OCI-LY3 (cell line): Measurements from ENCODE around the gene MGAT4A.

Experiments used
- H2AFZ ChIP-seq: fragments of 200-600, 300-600 bp; shearing (Covaris generic); 2 replicates; pipeline ENCODE4 v1.6.0; 2014; ENCODE audit warnings: antibody characterized with exemption, low read depth, low read length
- H3K27ac ChIP-seq: fragments of 200-600, 300-600 bp; sonication (generic); 2 replicates; pipeline ENCODE4 v1.5.1; 2014; ENCODE audit warnings: mild to moderate bottlenecking, low read length, moderate library complexity, mixed read lengths
- H3K27me3 ChIP-seq: fragments of 200-600, 300-600 bp; sonication (generic); 2 replicates; pipeline ENCODE4 v1.6.1; 2014; ENCODE audit warnings: low read depth, low read length, mixed read lengths
- H3K36me3 ChIP-seq: fragments of 200-600, 300-600 bp; sonication (generic); replicated peaks from 2 replicates; pipeline ENCODE3; 2014; ENCODE audit warnings: low read depth, low read length, mixed read lengths
- H3K4me1 ChIP-seq: fragments of 300-600, 200-600 bp; sonication (generic); 2 replicates; pipeline ENCODE4 v1.6.1; 2014; ENCODE audit warnings: low read length, mixed read lengths
- H3K4me2 ChIP-seq: fragments of 200-600, 300-600 bp; sonication (generic); 2 replicates; pipeline ENCODE4 v1.6.1; 2014; ENCODE audit warnings: low read length, mixed read lengths
- H3K4me3 ChIP-seq: fragments of 300-600, 200-600 bp; sonication (generic); 2 replicates; pipeline ENCODE4 v1.5.1; 2014; ENCODE audit warnings: antibody characterized with exemption, mild to moderate bottlenecking, low read length, moderate library complexity
- H3K79me2 ChIP-seq: fragments of 300-600, 200-600 bp; shearing (Covaris generic); 2 replicates; pipeline ENCODE4 v1.6.1; 2014; ENCODE audit warnings: mild to moderate bottlenecking, low read length, mixed read lengths
- H3K9ac ChIP-seq: fragments of 300-600, 200-600 bp; shearing (Covaris generic); 2 replicates; pipeline ENCODE4 v1.6.0; 2014; ENCODE audit warnings: mild to moderate bottlenecking, low read length, moderate library complexity
- H3K9me3 ChIP-seq: fragments of 200-600, 300-600 bp; shearing (Covaris generic); 2 replicates; pipeline ENCODE4 v1.6.1; 2014; ENCODE audit warnings: low read length, mixed read lengths; ENCODE audit not compliant: insufficient read depth
- H4K20me1 ChIP-seq: fragments of 200-600, 300-600 bp; sonication (generic); 2 replicates; pipeline ENCODE4 v1.6.1; 2016; ENCODE audit warnings: low read length, mixed read lengths; ENCODE audit not compliant: insufficient read depth
- CTCF ChIP-seq: fragments of 200-600, 300-600 bp; sonication (generic); IDR thresholded peaks from 2 replicates; pipeline ENCODE4 v1.5.1; 2014; ENCODE audit warnings: antibody characterized with exemption, low read length, low read depth
- EZH2phosphoT487 ChIP-seq: fragments of 200-600 bp; shearing (Covaris generic); IDR thresholded peaks from 2 replicates; pipeline ENCODE4 v1.6.1; 2018; ENCODE audit warnings: antibody characterized with exemption, mixed run types, low read depth

Gene MGAT4A

GRCh38 chr2:98697651-98698337, 33.1 kb downstream of the MGAT4A start:
- no peak overlapping the region for H2AFZ ChIP-seq
- H3K27ac ChIP-seq, result no peak overlapping the region
- H3K27me3 ChIP-seq, result no peaks in the 10 kb centered on the region
- no peaks in the 10 kb centered on the region for H3K79me2 ChIP-seq
- no peaks in the 10 kb centered on the region for H3K9me3 ChIP-seq
- TF ChIP-seq EZH2phosphoT487 (no peak), CTCF (no peak)
- no peaks in the 10 kb centered on the region for H4K20me1 ChIP-seq
- H3K9ac ChIP-seq, result no peak overlapping the region
- no peak overlapping the region for H3K4me3 ChIP-seq
- H3K36me3 ChIP-seq, result no peaks in the 10 kb centered on the region
- no peak overlapping the region for H3K4me2 ChIP-seq
- no peaks in the 10 kb centered on the region for H3K4me1 ChIP-seq

GRCh38 chr2:98696200-98696599, 34.7 kb downstream of the MGAT4A start:
- Histone ChIP-seq H3K79me2 (no peaks in the 10 kb centered on the region), H3K27ac (no peak overlapping the region), H3K4me2 (no peak overlapping the region), H4K20me1 (no peaks in the 10 kb centered on the region), H3K9me3 (no peaks in the 10 kb centered on the region), H3K9ac (no peak overlapping the region), H2AFZ (no peak overlapping the region), H3K4me1 (no peaks in the 10 kb centered on the region), H3K4me3 (no peak overlapping the region), H3K36me3 (no peaks in the 10 kb centered on the region), H3K27me3 (no peaks in the 10 kb centered on the region)
- TF ChIP-seq EZH2phosphoT487 (no peak), CTCF (no peak)

- Histone ChIP-seq H3K4me2 (no peak overlapping the region), H3K36me3 (no peaks in the 10 kb centered on the region), H3K4me3 (no peak overlapping the region), H3K79me2 (no peaks in the 10 kb centered on the region), H2AFZ (no peak overlapping the region), H3K27me3 (no peaks in the 10 kb centered on the region), H3K9ac (no peak overlapping the region), H3K4me1 (no peaks in the 10 kb centered on the region), H3K9me3 (no peaks in the 10 kb centered on the region), H3K27ac (no peak overlapping the region), H4K20me1 (no peaks in the 10 kb centered on the region)
- TF ChIP-seq CTCF, result no peak
Observed at GRCh38 chr2:98695255-98695654, 35.7 kb downstream of the MGAT4A start.

- TF ChIP-seq EZH2phosphoT487, result no peak
- no peak for TF ChIP-seq CTCF
Observed at GRCh38 chr2:98693477-98693876, 37.5 kb downstream of the MGAT4A start.

More at GRCh38 chr2:98693477-98693876, 37.5 kb downstream of the MGAT4A start:
- no peak overlapping the region for H3K9ac ChIP-seq
- no peaks in the 10 kb centered on the region for H3K27me3 ChIP-seq
- H3K4me3 ChIP-seq, result no peak overlapping the region
- H2AFZ ChIP-seq, result no peak overlapping the region
- no peaks in the 10 kb centered on the region for H3K9me3 ChIP-seq
- no peaks in the 10 kb centered on the region for H3K36me3 ChIP-seq
- H3K27ac ChIP-seq, result no peak overlapping the region
- no peaks in the 10 kb centered on the region for H3K79me2 ChIP-seq
- no peak overlapping the region for H3K4me2 ChIP-seq
- no peaks in the 10 kb centered on the region for H4K20me1 ChIP-seq
- H3K4me1 ChIP-seq, result no peaks in the 10 kb centered on the region
